Adrenal gland (tissue), 12 donors: Measurements from ENCODE around the gene YWHAE. TPM values are rescaled to one million over a fixed set of nuclear protein-coding genes. Genes with fewer than 3 reads are reported as not detected.

Experiments used
- DNase-seq, 7 donors: peaks; one replicate each; pipeline ENCODE4 v3.0.0-alpha.2; 2019 to 2020
- H3K27ac ChIP-seq, 5 donors: fragments of 200-600 bp; sonication (generic) in 4 of 5; 1 replicate in 3 of 5; 2 replicates in 2 of 5; pipeline versions ENCODE4 v1.5.1 to v1.8.0; 2016 to 2020; ENCODE audit warnings: mild to moderate bottlenecking in 1 of 5
- H3K27me3 ChIP-seq: fragments of 200-600 bp; 2 replicates; pipeline ENCODE4 v1.8.0; 2021
- H3K36me3 ChIP-seq, 2 donors: fragments of 200-600 bp; replicated peaks in 1 of 2; 1 replicate in 1 of 2; 2 replicates in 1 of 2; pipeline versions ENCODE4 v1.5.1 to v1.8.0; 2018 to 2022
- H3K4me1 ChIP-seq, 2 donors: fragments of 200-600 bp; replicated peaks in 1 of 2; 1 replicate in 1 of 2; 2 replicates in 1 of 2; pipeline versions ENCODE4 v1.5.1 to v1.8.0; 2018 to 2021
- H3K4me3 ChIP-seq, 4 donors: fragments of 200-600 bp; sonication (generic) in 3 of 4; one replicate each; pipeline ENCODE4 v1.5.1; 2016 to 2018
- H3K9me3 ChIP-seq, 3 donors: fragments of 200-600 bp; sonication (generic) in 1 of 3; replicated peaks in 1 of 3; 1 replicate in 2 of 3; 2 replicates in 1 of 3; pipeline versions ENCODE4 v1.5.1 to v1.8.0; 2016 to 2021
- POLR2A ChIP-seq, 2 donors: fragments of 450-650 bp; IDR thresholded peaks; one replicate each; pipeline ENCODE4 v1.6.1; 2017; ENCODE audit warnings: antibody characterized with exemption in 2 of 2, mild to moderate bottlenecking in 2 of 2, moderate library complexity in 1 of 2
- WGBS, 4 donors: extraction: QIAGEN DNeasy Blood & Tissue Kit in 2 of 4; methylation state at CpG; one replicate each; pipeline versions ENCODE4 v1.1.5 to v1.1.7; 2013 to 2017; 5-methylcytosine and 5-hydroxymethylcytosine counted together
- intact Hi-C, 2 donors: fragments of 100-400 bp; cut with DNase I; formaldehyde crosslinking; loops; one replicate each; pipeline versions ENCODE4 v1.14.1 to v1.15.0; 2022 to 2023
- polyA plus RNA-seq, 3 donors: library from polyadenylated mRNA; stranded (reverse); fragments of 200-250 nt in 2 of 3; fragments of 350-450 nt in 1 of 3; fragmentation: Illumina TruSeq in 1 of 3; extraction: RNeasy Lipid Tissue Mini Kit (QIAGEN cat#74804) in 1 of 3; gene quantifications; one replicate each; pipeline ENCODE4 v1.2.3, GENCODE V29; 2013 to 2014
- total RNA-seq, 9 donors: library from RNA; depleted of rRNA in 4 of 9; stranded (reverse); fragments of >200 nt in 4 of 9; fragments of 120-200 nt in 1 of 9; fragmentation: NEBNext Ultra II Directional in 1 of 9; extraction: Animal tissue kit (Norgen Biotek cat#: 25700) in 1 of 9; gene quantifications; one replicate each; pipeline versions ENCODE4 v1.1.0 to v1.2.4, GENCODE V29; 2013 to 2023
- TF ChIP-seq, protein P1 (sequence below), 6 experiments: fragments of 450-650 bp in 4 of 6; fragments of 200-600 bp in 2 of 6; sonication (generic) in 1 of 6; IDR thresholded peaks; 1 replicate in 5 of 6; 2 replicates in 1 of 6; pipeline versions ENCODE4 v1.5.1 to v1.8.0; 2016 to 2021; ENCODE audit warnings: antibody characterized with exemption in 6 of 6, mild to moderate bottlenecking in 2 of 6, moderate library complexity in 1 of 6
- donor health status: healthy with polysubstance abuse.
- donor health status: Bipolar disorder and iron deficiency.
- donor health status: DM: yes; HTN: yes; CAD: no.
- donor health status: DM: no; HTN: no; CAD: no.
- donor health status: DM: no; HTN: no; CAD: no.
- donor health status: DM: yes; HTN: yes; CAD: no.

YWHAE gene
- total and polyA plus RNA-seq, 12 donors: 310 to 884 (median 529) TPM

DNA sequence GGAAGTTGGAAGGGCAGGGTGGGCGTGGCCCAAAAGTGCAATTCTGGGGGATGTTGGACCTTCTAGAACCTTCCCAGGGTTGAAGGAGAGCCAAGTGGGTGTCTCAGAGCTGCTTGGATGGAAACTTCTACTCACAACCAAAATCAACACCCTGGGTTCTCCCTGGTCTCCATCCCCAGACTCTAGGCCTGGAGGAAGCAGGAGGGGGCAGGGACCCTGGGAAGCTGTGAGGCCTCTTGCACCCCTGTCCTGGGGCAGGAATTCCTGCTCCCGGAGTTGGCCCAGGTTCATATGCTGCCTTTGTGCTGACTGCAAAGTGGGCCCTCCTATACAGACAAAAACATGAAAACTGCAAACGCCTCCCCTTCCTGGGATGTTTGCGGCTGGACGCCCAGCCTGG, 95.5 kb downstream of the YWHAE start:
- no peak for DNase-seq
- H3K9me3 ChIP-seq: no peaks in the 10 kb centered on the region
- WGBS, 4 donors: 73 to 90% (median 81%) methylated on average over 4 to 5 of the region's 5 CpGs
- no peaks in the 10 kb centered on the region for H3K36me3 ChIP-seq
- H3K27me3 ChIP-seq: peaks cover 15% of the 10 kb centered on the region
- no peaks in the 10 kb centered on the region for H3K4me1 ChIP-seq
- TF ChIP-seq POLR2A (IDR thresholded peaks at IDR 0.05): no peak
- TF ChIP-seq, protein P1, sequence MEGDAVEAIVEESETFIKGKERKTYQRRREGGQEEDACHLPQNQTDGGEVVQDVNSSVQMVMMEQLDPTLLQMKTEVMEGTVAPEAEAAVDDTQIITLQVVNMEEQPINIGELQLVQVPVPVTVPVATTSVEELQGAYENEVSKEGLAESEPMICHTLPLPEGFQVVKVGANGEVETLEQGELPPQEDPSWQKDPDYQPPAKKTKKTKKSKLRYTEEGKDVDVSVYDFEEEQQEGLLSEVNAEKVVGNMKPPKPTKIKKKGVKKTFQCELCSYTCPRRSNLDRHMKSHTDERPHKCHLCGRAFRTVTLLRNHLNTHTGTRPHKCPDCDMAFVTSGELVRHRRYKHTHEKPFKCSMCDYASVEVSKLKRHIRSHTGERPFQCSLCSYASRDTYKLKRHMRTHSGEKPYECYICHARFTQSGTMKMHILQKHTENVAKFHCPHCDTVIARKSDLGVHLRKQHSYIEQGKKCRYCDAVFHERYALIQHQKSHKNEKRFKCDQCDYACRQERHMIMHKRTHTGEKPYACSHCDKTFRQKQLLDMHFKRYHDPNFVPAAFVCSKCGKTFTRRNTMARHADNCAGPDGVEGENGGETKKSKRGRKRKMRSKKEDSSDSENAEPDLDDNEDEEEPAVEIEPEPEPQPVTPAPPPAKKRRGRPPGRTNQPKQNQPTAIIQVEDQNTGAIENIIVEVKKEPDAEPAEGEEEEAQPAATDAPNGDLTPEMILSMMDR (IDR thresholded peaks at IDR 0.05): no peak
- H3K27ac ChIP-seq: no peak overlapping the region
- intact Hi-C loops: no loop called here
- no peak overlapping the region for H3K4me3 ChIP-seq

DNA sequence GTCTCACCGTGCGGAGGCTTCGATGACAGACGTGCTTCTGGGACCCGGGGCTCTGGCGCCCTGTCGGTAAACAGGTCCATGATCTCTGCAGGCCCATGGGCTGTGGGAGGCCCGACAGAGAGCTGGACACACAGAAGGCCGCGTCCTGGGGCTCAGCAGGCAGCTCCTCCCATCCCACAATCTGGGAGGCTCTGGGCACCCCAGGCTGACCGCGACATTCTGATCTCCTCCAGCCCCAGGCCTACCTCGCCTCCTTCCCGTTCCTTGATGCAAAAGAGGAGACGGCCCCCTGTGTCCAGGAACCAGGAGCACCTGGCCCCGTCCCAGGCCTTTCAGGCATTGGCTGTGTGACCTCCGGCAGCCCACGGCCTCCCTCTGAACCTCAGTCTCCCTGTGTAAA, 97.3 kb downstream of the YWHAE start:
- Histone ChIP-seq H3K9me3 (no peaks in the 10 kb centered on the region), H3K36me3 (no peaks in the 10 kb centered on the region), H3K27me3 (peaks cover 17% of the 10 kb centered on the region), H3K27ac (no peak overlapping the region), H3K4me1 (no peaks in the 10 kb centered on the region), H3K4me3 (no peak overlapping the region)
- intact Hi-C loops: no loop called here
- TF ChIP-seq, protein P1 (IDR thresholded peaks at IDR 0.05): no peak
- TF ChIP-seq POLR2A (IDR thresholded peaks at IDR 0.05): no peak
- 76 to 87% (median 84%) methylated on average over 11 to 18 of the region's 18 CpGs for WGBS, 4 donors
- no peak for DNase-seq

DNA sequence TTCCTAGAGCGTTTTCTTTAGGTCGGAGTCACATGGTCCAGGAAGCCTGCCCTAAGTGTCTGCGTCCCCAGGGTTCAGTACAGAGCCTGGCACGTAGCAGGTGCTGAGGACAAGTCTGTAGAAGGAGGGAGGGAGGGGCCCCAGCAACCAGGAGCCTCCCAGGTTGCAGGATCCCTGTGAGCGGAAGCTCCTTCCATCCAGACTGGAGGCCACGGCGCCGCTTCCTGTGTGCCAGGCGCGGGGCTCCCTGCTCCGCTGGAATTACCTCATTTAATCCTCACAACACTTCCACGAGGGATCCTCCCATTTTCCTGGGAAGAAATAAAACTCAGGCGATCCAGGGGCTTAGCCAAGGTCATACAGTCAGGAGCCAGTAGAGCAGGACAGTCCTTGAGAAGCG, 98.5 kb downstream of the YWHAE start:
- 56 to 72% (median 65%) methylated on average over 6 to 14 of the region's 14 CpGs for WGBS, 4 donors
- TF ChIP-seq, protein P1 (IDR thresholded peaks at IDR 0.05): no peak
- no peak for TF ChIP-seq POLR2A (IDR thresholded peaks at IDR 0.05)

DNA sequence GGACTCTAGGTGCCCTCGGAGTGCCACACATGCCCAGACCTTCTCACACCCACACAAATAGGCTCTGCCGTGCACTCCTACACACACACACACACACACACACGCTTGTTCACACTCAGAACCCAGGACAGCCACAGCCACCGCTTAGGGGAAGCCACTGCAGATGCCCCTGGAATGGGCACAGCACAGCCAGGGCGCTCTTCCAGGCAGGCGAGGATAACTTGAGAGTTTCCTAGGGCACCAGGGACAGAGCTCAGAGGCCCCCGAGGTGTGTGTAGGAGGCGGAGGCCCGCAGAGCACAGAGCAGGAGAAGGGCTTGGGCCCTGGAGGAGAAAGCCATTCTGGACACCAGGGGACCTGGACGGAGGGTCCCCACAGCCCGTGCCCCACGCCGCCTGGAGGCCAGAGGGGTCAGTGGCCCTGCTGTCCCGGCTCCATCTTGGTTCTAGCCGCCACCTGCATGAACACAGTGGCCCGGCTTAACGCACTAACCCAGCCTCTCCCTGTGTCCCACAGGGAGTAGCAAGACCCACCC, 99.6 kb downstream of the YWHAE start:
- TF ChIP-seq POLR2A (IDR thresholded peaks at IDR 0.05): no peak
- TF ChIP-seq, protein P1 (IDR thresholded peaks at IDR 0.05): no peak
- Histone ChIP-seq H3K4me3 (no peak overlapping the region), H3K27me3 (peaks cover 17% of the 10 kb centered on the region), H3K27ac (no peak overlapping the region), H3K9me3 (no peaks in the 10 kb centered on the region), H3K4me1 (no peaks in the 10 kb centered on the region), H3K36me3 (no peaks in the 10 kb centered on the region)
- intact Hi-C loops: no loop called here
- no peak for DNase-seq
- WGBS, 4 donors: 85 to 90% (median 89%) methylated on average over 7 to 17 of the region's 17 CpGs

More for the DNA sequence above, 98.5 kb downstream of the YWHAE start:
- no peak for DNase-seq
- Histone ChIP-seq H3K27ac (no peak overlapping the region), H3K27me3 (peaks cover 17% of the 10 kb centered on the region), H3K36me3 (no peaks in the 10 kb centered on the region), H3K4me1 (no peaks in the 10 kb centered on the region), H3K9me3 (no peaks in the 10 kb centered on the region), H3K4me3 (no peak overlapping the region)
- intact Hi-C loops: no loop called here
